PC-3 (cell line): ENCODE measurements around the gene HSF4. TPM values are rescaled to one million over a fixed set of nuclear protein-coding genes. Genes with fewer than 3 reads are reported as not detected.

Source experiments
- ATAC-seq: fragments of 200-7000 bp; cut with Tn5 transposase; 2 replicates; pipeline ENCODE4 v1.9.1; 2020; ENCODE audit warnings: mild to moderate bottlenecking, moderate library complexity
- BruUV-seq: library from RNA; stranded (reverse); fragments of 400-500 nt; replicated peaks from 2 replicates; lab custom pipeline; 2021; lab: Mats Ljungman, UMichigan
- CTCF ChIA-PET: fragments of 300-600 bp; sonication (Branson Sonifier 250); formaldehyde crosslinking; loops from one replicate; lab custom pipeline; 2022; ENCODE audit warnings: antibody characterized with exemption; lab: Charles Lee
- POLR2A ChIA-PET: fragments of 300-600 bp; sonication (Branson Sonifier 250); formaldehyde crosslinking; loops from one replicate; lab custom pipeline; 2022; ENCODE audit warnings: antibody characterized with exemption; ENCODE audit not compliant: unreplicated experiment; lab: Charles Lee
- DNase-seq: peaks from one replicate; pipeline ENCODE4 v3.0.0-alpha.2; 2015
- H2AFZ ChIP-seq: fragments of 300-600 bp; sonication (generic); 2 replicates; pipeline ENCODE4 v1.6.0; 2016; ENCODE audit warnings: antibody characterized with exemption, low read length
- H3F3A ChIP-seq: fragments of 300-600 bp; sonication (generic); one replicate; pipeline ENCODE4 v1.6.0; 2017; ENCODE audit warnings: antibody characterized with exemption, low read length, control low read depth, mild to moderate bottlenecking; ENCODE audit not compliant: unreplicated experiment
- H3K27ac ChIP-seq: fragments of 300-600 bp; sonication (generic); 2 replicates; pipeline ENCODE4 v1.5.1; 2016; ENCODE audit warnings: mild to moderate bottlenecking, low read length
- H3K27me3 ChIP-seq: fragments of 300-600 bp; sonication (generic); 2 replicates; pipeline ENCODE4 v1.6.1; 2016; ENCODE audit warnings: low read length, mixed read lengths
- H3K36me3 ChIP-seq: fragments of 300-600 bp; sonication (generic); 2 replicates; pipeline ENCODE4 v1.6.1; 2016; ENCODE audit warnings: low read depth, mixed run types, low read length, mixed read lengths
- H3K4me1 ChIP-seq: fragments of 300-600 bp; sonication (generic); 2 replicates; pipeline ENCODE4 v1.5.1; 2016; ENCODE audit warnings: low read length; ENCODE audit not compliant: insufficient read depth
- H3K4me2 ChIP-seq: fragments of 300-600 bp; sonication (generic); 2 replicates; pipeline ENCODE4 v1.6.0; 2016; ENCODE audit warnings: low read length
- H3K4me3 ChIP-seq: fragments of 300-600 bp; sonication (generic); 2 replicates; pipeline ENCODE4 v1.5.1; 2016; ENCODE audit warnings: mild to moderate bottlenecking, low read length, mixed read lengths
- H3K79me2 ChIP-seq: fragments of 300-600 bp; sonication (generic); 2 replicates; pipeline ENCODE4 v1.6.1; 2017; ENCODE audit warnings: low read length, mixed read lengths
- H3K9ac ChIP-seq: fragments of 300-600 bp; sonication (generic); 2 replicates; pipeline ENCODE4 v1.6.0; 2016; ENCODE audit warnings: mild to moderate bottlenecking, low read length
- H3K9me2 ChIP-seq: fragments of 300-600 bp; sonication (generic); replicated peaks from 2 replicates; pipeline ENCODE4 v1.6.1; 2016; ENCODE audit warnings: mixed run types, low read length, mixed read lengths
- H3K9me3 ChIP-seq: fragments of 300-600 bp; sonication (generic); 2 replicates; pipeline ENCODE4 v1.6.1; 2016; ENCODE audit warnings: low read length, mixed read lengths
- H4K20me1 ChIP-seq: fragments of 300-600 bp; sonication (generic); 2 replicates; pipeline ENCODE4 v1.6.1; 2016; ENCODE audit warnings: low read length, mixed read lengths
- EZH2 ChIP-seq: fragments of 300-600 bp; sonication (generic); IDR thresholded peaks from one replicate; pipeline ENCODE4 v1.6.1; 2017; ENCODE audit warnings: antibody characterized with exemption, mild to moderate bottlenecking, low read length; ENCODE audit not compliant: unreplicated experiment
- EZH2phosphoT487 ChIP-seq: fragments of 300-600 bp; sonication (generic); IDR thresholded peaks from 2 replicates; pipeline ENCODE4 v1.6.1; 2018; ENCODE audit warnings: mild to moderate bottlenecking, antibody characterized with exemption, low read length, borderline replicate concordance
- intact Hi-C: fragments of 100-400 bp; cut with micrococcal nuclease; formaldehyde crosslinking; loops from 2 replicates; pipeline ENCODE4 v1.9.0; 2023
- total RNA-seq: library from RNA; depleted of rRNA; stranded (reverse); fragments of >200 nt; gene quantifications from 2 replicates; pipeline ENCODE4 v1.2.3, GENCODE V29; 2014
- TF ChIP-seq, protein P1 (sequence below): fragments of 300-600 bp; sonication (generic); conservative IDR thresholded peaks from 2 replicates; pipeline ENCODE4 v1.5.1; 2017; ENCODE audit warnings: antibody characterized with exemption, low read depth, mild to moderate bottlenecking, low read length

The HSF4 gene
- total RNA-seq, 1 experiment from 2014 or later: 20.6 TPM

DNA sequence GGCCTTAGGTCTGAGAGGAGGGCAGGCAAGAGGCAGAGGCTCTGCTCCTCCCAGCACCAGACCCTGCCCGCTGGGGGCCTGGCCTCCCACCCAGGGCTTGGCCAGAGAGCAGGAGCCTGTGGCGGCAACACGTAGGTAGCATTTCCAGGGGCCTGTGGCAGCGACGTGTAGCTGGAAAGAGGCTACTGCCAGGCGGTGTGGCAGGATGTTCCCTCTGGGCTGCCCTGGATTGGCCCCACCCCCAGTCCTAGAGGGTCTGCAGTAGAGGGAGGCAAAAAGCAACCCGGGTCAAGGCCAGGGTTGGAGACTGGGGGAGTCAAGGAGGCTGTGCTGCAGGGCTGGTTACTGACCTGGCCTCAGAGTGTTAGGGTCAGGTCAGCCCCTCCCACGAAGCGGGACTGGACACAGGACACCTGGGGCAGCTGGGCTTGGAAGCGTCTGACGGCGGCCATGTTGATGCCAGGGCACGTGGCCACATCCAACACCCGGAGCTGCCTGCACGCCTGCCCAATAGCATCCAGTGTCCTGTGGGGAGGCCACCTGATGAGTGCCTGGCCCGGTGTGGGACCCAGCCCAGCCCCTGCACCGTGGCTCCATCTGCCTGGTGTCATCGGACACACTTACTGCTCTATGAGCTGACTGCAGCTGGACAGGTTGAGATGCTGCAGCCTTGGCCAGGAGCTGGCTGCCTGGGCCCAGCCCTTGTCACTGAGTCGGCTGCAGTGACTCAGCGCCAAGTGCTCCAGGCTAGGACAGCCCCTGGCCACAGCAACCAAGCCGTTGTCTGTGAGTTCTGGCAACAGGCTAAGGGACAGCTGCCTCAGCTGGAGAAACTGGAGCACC lies 42.9 kb downstream of the HSF4 start:
- TF ChIP-seq EZH2phosphoT487: no peak
- no peak for TF ChIP-seq EZH2
- TF ChIP-seq, protein P1, sequence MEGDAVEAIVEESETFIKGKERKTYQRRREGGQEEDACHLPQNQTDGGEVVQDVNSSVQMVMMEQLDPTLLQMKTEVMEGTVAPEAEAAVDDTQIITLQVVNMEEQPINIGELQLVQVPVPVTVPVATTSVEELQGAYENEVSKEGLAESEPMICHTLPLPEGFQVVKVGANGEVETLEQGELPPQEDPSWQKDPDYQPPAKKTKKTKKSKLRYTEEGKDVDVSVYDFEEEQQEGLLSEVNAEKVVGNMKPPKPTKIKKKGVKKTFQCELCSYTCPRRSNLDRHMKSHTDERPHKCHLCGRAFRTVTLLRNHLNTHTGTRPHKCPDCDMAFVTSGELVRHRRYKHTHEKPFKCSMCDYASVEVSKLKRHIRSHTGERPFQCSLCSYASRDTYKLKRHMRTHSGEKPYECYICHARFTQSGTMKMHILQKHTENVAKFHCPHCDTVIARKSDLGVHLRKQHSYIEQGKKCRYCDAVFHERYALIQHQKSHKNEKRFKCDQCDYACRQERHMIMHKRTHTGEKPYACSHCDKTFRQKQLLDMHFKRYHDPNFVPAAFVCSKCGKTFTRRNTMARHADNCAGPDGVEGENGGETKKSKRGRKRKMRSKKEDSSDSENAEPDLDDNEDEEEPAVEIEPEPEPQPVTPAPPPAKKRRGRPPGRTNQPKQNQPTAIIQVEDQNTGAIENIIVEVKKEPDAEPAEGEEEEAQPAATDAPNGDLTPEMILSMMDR: no peak
- Histone ChIP-seq H3K27ac (peak overlapping the region; percentile 61), H2AFZ (peak overlapping the region; percentile 17; the same call in 1 of the 2 replicates), H3K9ac (no peak overlapping the region), H3K9me3 (no peaks in the 10 kb centered on the region), H3F3A (no peaks in the 10 kb centered on the region), H3K36me3 (no peaks in the 10 kb centered on the region), H4K20me1 (no peaks in the 10 kb centered on the region), H3K9me2 (no peaks in the 10 kb centered on the region), H3K27me3 (no peaks in the 10 kb centered on the region), H3K4me3 (no peak overlapping the region), H3K4me2 (peak overlapping the region; percentile 62), H3K4me1 (peaks cover 28% of the 10 kb centered on the region), H3K79me2 (no peaks in the 10 kb centered on the region)
- POLR2A ChIA-PET: interaction anchor here (0.5 kb wide), 1 partner anchor 19 kb away, joined by 3 read pairs; no protein-coding TSS in a partner anchor
- no TSS peak for BruUV-seq
- CTCF ChIA-PET: no interaction called here
- ATAC-seq (peak; percentile 88), DNase-seq (peak; percentile 86)
- intact Hi-C loops: no loop called here

DNA sequence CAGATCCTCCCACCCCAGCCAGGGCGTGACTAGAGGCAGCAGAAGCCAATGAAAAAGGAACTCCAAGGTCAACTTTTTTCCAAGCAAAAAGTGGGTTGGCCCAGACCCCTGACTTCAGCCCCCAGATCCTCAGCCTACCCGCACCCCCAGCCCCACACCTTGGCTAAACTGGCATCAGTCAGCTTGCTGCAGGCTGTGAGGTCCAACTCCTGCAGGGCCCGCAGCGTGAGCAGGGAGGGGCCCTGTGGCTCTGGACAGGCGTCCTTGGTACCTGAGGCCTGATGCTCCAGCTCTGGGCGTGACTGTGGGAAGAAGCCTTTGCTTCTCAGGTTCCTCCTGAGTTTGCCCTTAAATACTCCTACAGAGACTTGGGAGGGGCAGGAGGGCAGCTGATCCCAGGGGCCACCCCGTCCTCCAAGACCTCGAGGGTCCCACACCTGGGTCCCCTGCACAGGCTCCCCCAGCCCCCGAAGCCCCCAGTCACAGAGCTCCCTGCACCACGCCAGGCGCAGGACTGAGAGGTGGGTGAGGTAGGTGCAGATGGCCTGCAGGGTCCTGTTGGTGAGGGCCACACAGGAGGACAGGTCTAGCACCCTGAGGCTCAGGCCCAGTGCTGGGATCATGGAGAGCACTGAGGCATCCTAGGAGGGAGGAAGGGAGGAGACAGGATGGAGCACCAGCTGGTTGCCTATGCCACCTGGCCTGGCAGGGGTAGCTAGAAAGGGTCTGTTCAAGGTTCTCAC lies 43.8 kb downstream of the HSF4 start:
- no peaks in the 10 kb centered on the region for H4K20me1 ChIP-seq
- H3K27me3 ChIP-seq: no peaks in the 10 kb centered on the region
- ChIA-PET CTCF (no interaction called here), POLR2A (interaction anchor here (0.5 kb wide), 1 partner anchor 18 kb away, joined by 3 read pairs; no protein-coding TSS in a partner anchor)
- peaks cover 34% of the 10 kb centered on the region for H3K4me1 ChIP-seq
- DNase-seq (no peak), ATAC-seq (peak; percentile 3)
- H3K9ac ChIP-seq: no peak overlapping the region
- H3K9me3 ChIP-seq: no peaks in the 10 kb centered on the region
- H2AFZ ChIP-seq: no peak overlapping the region
- H3K79me2 ChIP-seq: no peaks in the 10 kb centered on the region
- peak overlapping the region; percentile 40 for H3K4me2 ChIP-seq
- H3K27ac ChIP-seq: peak overlapping the region; percentile 61
- peaks cover 3% of the 10 kb centered on the region for H3F3A ChIP-seq
- no peak for TF ChIP-seq EZH2phosphoT487
- TF ChIP-seq EZH2: no peak
- TF ChIP-seq, protein P1: no peak
- BruUV-seq: no TSS peak
- H3K36me3 ChIP-seq: no peaks in the 10 kb centered on the region
- no peaks in the 10 kb centered on the region for H3K9me2 ChIP-seq
- intact Hi-C loops: no loop called here
- H3K4me3 ChIP-seq: no peak overlapping the region
